ENCODE results near the gene STEAP1B. TPM values are rescaled to one million over a fixed set of nuclear protein-coding genes. Genes with fewer than 3 reads are reported as not detected.
"Not testable (repeated sequence)": the region's sequence is repeated elsewhere in the genome, so short reads cannot be mapped to it uniquely, and the experiment has no call there.

STEAP1B gene
- polyA plus RNA-seq, 2 donors, result 0.18 to 0.63 TPM

DNA sequence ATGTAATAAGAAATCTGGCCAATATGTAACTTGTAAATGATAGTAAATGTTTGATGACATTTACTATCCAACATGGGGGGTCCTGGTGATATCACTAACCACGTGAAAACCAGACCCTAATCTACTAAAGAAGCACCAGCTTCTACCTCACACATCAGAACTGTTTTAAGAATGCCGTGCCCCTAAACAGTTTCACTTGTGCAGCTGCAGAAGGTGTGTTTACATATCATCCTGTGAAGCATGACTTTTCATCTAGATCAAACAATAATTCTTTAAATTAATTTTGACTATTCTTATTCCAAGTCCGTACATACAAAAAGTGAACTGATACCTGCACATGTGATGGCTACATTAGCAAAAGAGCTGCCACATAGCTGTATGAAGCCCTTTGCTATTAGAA is 61.0 kb downstream of the STEAP1B start:
- H3K36me3 ChIP-seq (ENCODE audit: control insufficient read depth in 2 of 2, insufficient read depth in 2 of 2, low read length in 1 of 2), result no peaks in the 10 kb centered on the region
- 71 to 82% methylated on average over 3 of the region's 3 CpGs for WGBS, 2 donors
- H3K27ac ChIP-seq (ENCODE audit: low read depth in 2 of 2, low read length in 1 of 2), result no peak overlapping the region
- no peak overlapping the region for H3K4me3 ChIP-seq (ENCODE audit: low read depth in 1 of 2, low read length in 2 of 2)
- no peaks in the 10 kb centered on the region for H3K9me3 ChIP-seq (ENCODE audit: control insufficient read depth in 2 of 2, insufficient read depth in 1 of 2, low read depth in 1 of 2, low read length in 1 of 2)
- no peaks in the 10 kb centered on the region for H3K27me3 ChIP-seq (ENCODE audit: control insufficient read depth in 1 of 2, insufficient read depth in 2 of 2, low read length in 2 of 2)
- peaks cover 5 to 15% of the 10 kb centered on the region in 2 donors for H3K4me1 ChIP-seq (ENCODE audit: control insufficient read depth in 2 of 2, insufficient read depth in 2 of 2, low read length in 1 of 2)

DNA sequence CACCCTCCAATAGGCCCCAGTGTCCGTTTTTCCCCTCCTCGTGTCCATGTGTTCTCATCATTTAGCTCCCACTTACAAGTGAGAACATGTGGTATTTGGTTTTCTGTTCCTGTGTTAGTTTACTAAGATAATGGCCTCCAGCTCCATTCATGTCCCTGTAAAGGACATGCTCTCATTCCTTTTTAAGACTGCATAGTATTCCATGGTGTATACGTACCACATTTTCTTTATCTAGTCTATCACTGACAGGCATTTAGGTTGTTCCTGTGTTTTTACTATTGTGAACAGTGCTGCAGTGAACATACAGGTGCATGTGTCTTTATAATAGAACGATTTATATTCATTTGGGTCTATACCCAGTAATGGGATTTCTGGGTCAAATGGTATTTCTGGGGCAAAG is 63.4 kb downstream of the STEAP1B start:
- not testable (repeated sequence) for H3K9me3 ChIP-seq (ENCODE audit: control insufficient read depth in 2 of 2, insufficient read depth in 1 of 2, low read depth in 1 of 2, low read length in 1 of 2); H3K4me1 ChIP-seq (ENCODE audit: control insufficient read depth in 2 of 2, insufficient read depth in 2 of 2, low read length in 1 of 2); H3K27ac ChIP-seq (ENCODE audit: low read depth in 2 of 2, low read length in 1 of 2); H3K27me3 ChIP-seq (ENCODE audit: control insufficient read depth in 1 of 2, insufficient read depth in 2 of 2, low read length in 2 of 2); H3K36me3 ChIP-seq (ENCODE audit: control insufficient read depth in 2 of 2, insufficient read depth in 2 of 2, low read length in 1 of 2); H3K4me3 ChIP-seq (ENCODE audit: low read depth in 1 of 2, low read length in 2 of 2)
- WGBS, 2 donors, result 89 to 90% methylated on average over 4 of the region's 4 CpGs

DNA sequence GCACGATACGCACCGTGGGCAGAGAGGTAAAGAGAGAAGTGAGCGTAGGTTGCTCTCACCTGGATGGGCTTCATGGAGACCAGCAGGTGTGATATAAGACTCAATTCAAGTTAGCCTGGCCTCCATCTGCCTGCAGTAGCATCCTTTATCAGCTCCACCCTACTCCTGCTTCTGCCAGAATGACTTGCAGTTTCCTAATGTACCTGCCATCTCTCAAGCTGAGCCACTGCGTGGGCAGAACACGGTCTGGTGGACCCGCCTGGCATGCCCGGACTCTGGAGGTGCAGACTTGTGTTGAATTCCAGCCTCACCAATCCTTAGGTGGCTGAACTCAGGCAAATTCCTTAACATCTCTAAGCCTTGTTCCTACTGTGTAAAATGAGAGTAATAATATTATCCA is 64.3 kb downstream of the STEAP1B start:
- Histone ChIP-seq H3K27ac (ENCODE audit: low read depth in 2 of 2, low read length in 1 of 2) (no peak overlapping the region), H3K36me3 (ENCODE audit: control insufficient read depth in 2 of 2, insufficient read depth in 2 of 2, low read length in 1 of 2) (no peaks in the 10 kb centered on the region), H3K4me3 (ENCODE audit: low read depth in 1 of 2, low read length in 2 of 2) (no peak overlapping the region), H3K4me1 (ENCODE audit: control insufficient read depth in 2 of 2, insufficient read depth in 2 of 2, low read length in 1 of 2) (peaks cover 0 to 9% of the 10 kb centered on the region in 2 donors), H3K9me3 (ENCODE audit: control insufficient read depth in 2 of 2, insufficient read depth in 1 of 2, low read depth in 1 of 2, low read length in 1 of 2) (no peaks in the 10 kb centered on the region), H3K27me3 (ENCODE audit: control insufficient read depth in 1 of 2, insufficient read depth in 2 of 2, low read length in 2 of 2) (no peaks in the 10 kb centered on the region)
- WGBS, 2 donors, result 71 to 86% methylated on average over 8 of the region's 8 CpGs

DNA sequence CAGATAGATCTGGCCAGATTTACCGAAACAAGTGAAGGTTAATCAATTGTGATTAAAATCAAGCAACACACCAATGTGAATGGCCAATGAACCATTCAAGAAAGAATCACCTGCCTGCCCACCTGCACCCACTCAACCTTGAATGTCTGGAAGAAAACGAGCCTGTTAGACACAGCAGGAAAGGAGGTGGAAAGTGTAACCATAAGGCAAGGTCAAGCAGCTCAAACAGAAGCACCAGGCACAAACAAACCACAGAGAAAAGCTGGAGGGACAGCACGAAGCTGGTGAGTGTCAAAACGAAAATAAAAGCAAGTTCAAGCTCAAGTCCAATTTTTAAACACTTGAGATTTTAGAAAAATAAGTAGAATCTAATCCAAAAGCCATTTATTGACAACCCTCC is 64.9 kb downstream of the STEAP1B start:
- Histone ChIP-seq H3K4me3 (ENCODE audit: low read depth in 1 of 2, low read length in 2 of 2) (no peak overlapping the region), H3K4me1 (ENCODE audit: control insufficient read depth in 2 of 2, insufficient read depth in 2 of 2, low read length in 1 of 2) (peaks cover 0 to 9% of the 10 kb centered on the region in 2 donors), H3K36me3 (ENCODE audit: control insufficient read depth in 2 of 2, insufficient read depth in 2 of 2, low read length in 1 of 2) (no peaks in the 10 kb centered on the region), H3K27me3 (ENCODE audit: control insufficient read depth in 1 of 2, insufficient read depth in 2 of 2, low read length in 2 of 2) (no peaks in the 10 kb centered on the region), H3K27ac (ENCODE audit: low read depth in 2 of 2, low read length in 1 of 2) (no peak overlapping the region), H3K9me3 (ENCODE audit: control insufficient read depth in 2 of 2, insufficient read depth in 1 of 2, low read depth in 1 of 2, low read length in 1 of 2) (no peaks in the 10 kb centered on the region)
- 50 to 76% methylated on average over 4 of the region's 4 CpGs for WGBS, 2 donors

DNA sequence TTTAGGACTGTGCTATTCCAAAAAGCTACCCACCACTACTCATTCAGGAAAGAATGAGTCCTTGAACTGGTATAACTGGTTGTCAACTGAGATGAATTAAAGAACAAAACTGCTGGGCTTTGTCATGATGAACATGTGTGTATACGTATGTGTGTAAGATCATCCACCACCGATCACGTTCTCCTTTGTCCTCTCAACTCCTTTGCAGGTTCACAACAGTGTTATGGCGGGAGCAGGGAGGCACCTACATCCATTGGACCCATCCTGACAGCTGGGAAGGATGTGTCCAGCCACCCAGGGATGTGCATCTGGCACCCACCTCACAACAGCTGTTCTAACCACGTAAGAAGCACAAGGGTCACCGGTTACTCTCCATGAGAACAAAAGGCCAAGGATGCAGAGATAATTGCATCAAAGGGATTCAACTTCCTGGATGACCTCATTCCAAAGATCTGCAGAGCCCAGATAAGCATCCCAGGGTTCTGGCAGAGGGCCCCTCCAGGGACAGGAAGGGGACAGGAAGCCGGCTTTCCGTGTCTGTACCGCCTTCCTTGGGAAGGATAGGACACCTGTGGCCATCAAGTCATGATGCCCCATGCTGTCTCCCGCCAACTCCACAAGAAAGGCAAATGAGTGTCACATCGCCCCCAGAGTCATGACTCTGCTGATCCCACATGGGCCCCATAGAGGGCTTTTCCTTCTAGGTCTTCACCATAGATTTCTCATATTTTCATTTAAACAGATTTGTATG is 66.1 kb downstream of the STEAP1B start:
- H3K36me3 ChIP-seq (ENCODE audit: control insufficient read depth in 2 of 2, insufficient read depth in 2 of 2, low read length in 1 of 2), result no peaks in the 10 kb centered on the region
- H3K27me3 ChIP-seq (ENCODE audit: control insufficient read depth in 1 of 2, insufficient read depth in 2 of 2, low read length in 2 of 2), result no peaks in the 10 kb centered on the region
- H3K27ac ChIP-seq (ENCODE audit: low read depth in 2 of 2, low read length in 1 of 2), result peak overlapping the region; percentile 84 to 96
- no peak overlapping the region for H3K4me3 ChIP-seq (ENCODE audit: low read depth in 1 of 2, low read length in 2 of 2)
- 58 to 69% methylated on average over 11 of the region's 11 CpGs for WGBS, 2 donors
- H3K4me1 ChIP-seq (ENCODE audit: control insufficient read depth in 2 of 2, insufficient read depth in 2 of 2, low read length in 1 of 2), result peaks cover 0 to 9% of the 10 kb centered on the region in 2 donors
- H3K9me3 ChIP-seq (ENCODE audit: control insufficient read depth in 2 of 2, insufficient read depth in 1 of 2, low read depth in 1 of 2, low read length in 1 of 2), result no peaks in the 10 kb centered on the region

DNA sequence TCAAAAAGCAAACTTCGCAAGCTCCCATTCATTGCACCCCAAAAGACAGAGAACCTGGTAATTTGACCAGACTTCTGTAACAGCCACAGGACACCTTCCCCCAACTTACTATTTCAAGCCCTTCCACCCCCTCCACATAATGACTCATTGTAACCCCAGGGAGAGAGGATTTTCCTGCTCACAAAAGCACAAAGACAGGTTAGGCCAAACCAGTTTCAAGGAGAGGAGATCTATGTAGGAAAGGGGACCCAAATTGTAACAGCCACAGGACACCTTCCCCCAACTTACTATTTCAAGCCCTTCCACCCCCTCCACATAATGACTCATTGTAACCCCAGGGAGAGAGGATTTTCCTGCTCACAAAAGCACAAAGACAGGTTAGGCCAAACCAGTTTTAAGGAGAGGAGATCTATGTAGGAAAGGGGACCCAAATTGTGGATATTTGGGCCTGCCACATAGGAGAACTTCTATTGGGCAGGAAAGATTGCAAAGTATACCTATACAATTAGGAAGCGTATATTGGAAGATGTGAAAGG is 66.8 kb downstream of the STEAP1B start:
- not testable (repeated sequence) for H3K9me3 ChIP-seq (ENCODE audit: control insufficient read depth in 2 of 2, insufficient read depth in 1 of 2, low read depth in 1 of 2, low read length in 1 of 2); H3K4me3 ChIP-seq (ENCODE audit: low read depth in 1 of 2, low read length in 2 of 2); H3K4me1 ChIP-seq (ENCODE audit: control insufficient read depth in 2 of 2, insufficient read depth in 2 of 2, low read length in 1 of 2); H3K36me3 ChIP-seq (ENCODE audit: control insufficient read depth in 2 of 2, insufficient read depth in 2 of 2, low read length in 1 of 2); H3K27me3 ChIP-seq (ENCODE audit: control insufficient read depth in 1 of 2, insufficient read depth in 2 of 2, low read length in 2 of 2)
- WGBS, 2 donors, result 67 to 76% methylated on average over 2 of the region's 2 CpGs
- peak overlapping the region in 1 of 2 donors; percentile 86 for H3K27ac ChIP-seq (ENCODE audit: low read depth in 2 of 2, low read length in 1 of 2)

DNA sequence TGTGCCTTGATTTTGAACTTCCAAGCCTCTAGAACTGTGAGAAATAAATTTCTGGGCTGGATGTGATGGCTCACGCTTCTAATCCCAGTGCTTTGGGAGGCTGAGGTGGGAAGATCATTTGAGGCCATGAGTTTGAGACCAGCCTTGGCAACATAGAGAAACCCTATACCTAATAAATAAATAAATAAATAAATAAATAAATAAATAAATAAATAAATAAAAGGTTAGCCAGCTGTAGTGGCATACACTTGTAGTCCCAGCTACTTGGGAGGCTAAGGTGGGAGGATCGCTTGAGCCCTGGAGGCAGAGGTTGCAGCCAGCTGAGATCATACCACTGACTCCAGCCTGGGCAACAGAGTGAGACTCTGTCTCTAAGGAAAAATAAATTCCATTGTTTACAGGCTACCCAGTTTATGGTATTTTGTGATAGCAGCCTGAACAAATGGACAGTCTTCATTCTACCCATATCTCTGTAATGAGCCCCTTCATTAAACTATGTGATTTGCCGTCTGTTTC is 67.7 kb downstream of the STEAP1B start:
- H3K4me1 ChIP-seq (ENCODE audit: control insufficient read depth in 2 of 2, insufficient read depth in 2 of 2, low read length in 1 of 2), result peaks cover 0 to 9% of the 10 kb centered on the region in 2 donors
- H3K36me3 ChIP-seq (ENCODE audit: control insufficient read depth in 2 of 2, insufficient read depth in 2 of 2, low read length in 1 of 2), result no peaks in the 10 kb centered on the region
- no peaks in the 10 kb centered on the region for H3K27me3 ChIP-seq (ENCODE audit: control insufficient read depth in 1 of 2, insufficient read depth in 2 of 2, low read length in 2 of 2)
- no peaks in the 10 kb centered on the region for H3K9me3 ChIP-seq (ENCODE audit: control insufficient read depth in 2 of 2, insufficient read depth in 1 of 2, low read depth in 1 of 2, low read length in 1 of 2)
- no peak overlapping the region for H3K4me3 ChIP-seq (ENCODE audit: low read depth in 1 of 2, low read length in 2 of 2)
- peak overlapping the region in 1 of 2 donors; percentile 86 for H3K27ac ChIP-seq (ENCODE audit: low read depth in 2 of 2, low read length in 1 of 2)
- WGBS, 2 donors, result 95% methylated on average over 3 of the region's 3 CpGs

DNA sequence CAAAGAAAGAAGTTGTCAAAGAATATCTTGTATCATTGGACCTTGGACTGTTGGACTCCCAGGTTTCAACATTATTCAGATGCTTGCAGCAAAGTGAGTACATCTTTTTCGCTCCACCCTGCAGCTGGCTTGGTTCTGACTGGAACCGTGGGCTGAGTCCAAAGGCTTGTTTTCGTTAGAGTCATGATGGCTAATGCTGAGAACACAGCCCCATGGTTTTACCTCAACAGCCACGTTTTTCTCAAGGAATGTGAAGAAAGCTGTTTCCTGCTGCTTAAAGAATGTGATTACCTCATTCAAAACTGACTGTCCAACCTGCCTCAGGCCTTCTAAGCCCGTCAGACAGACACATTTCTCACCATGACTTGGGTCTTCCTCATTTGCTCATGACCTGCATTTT is 69.5 kb downstream of the STEAP1B start:
- H3K27me3 ChIP-seq (ENCODE audit: control insufficient read depth in 1 of 2, insufficient read depth in 2 of 2, low read length in 2 of 2), result no peaks in the 10 kb centered on the region
- 65 to 69% methylated on average over 5 of the region's 5 CpGs for WGBS, 2 donors

DNA sequence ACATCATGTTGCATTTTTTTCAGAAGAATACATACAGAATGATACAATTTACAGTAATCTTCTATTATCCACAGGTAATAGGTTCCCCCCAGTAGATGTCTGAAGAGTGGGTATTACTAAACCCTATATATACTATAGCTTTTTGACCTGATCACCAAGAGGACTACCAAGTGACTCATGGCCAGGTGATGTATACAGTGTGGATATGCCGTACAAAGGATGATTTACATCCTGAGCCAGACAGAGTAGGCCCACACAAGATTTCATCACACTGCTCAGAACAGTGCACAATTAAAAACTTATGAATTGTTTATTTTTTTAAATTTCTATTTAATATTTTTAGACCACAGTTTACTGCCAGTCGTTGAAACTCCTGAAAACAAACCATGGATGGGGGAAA is 70.6 kb downstream of the STEAP1B start:
- H3K9me3 ChIP-seq (ENCODE audit: control insufficient read depth in 2 of 2, insufficient read depth in 1 of 2, low read depth in 1 of 2, low read length in 1 of 2), result no peaks in the 10 kb centered on the region
- H3K27me3 ChIP-seq (ENCODE audit: control insufficient read depth in 1 of 2, insufficient read depth in 2 of 2, low read length in 2 of 2), result no peaks in the 10 kb centered on the region
- H3K27ac ChIP-seq (ENCODE audit: low read depth in 2 of 2, low read length in 1 of 2), result no peak overlapping the region
- WGBS, 2 donors, result 58 to 70% methylated on average over 2 of the region's 2 CpGs
- H3K4me1 ChIP-seq (ENCODE audit: control insufficient read depth in 2 of 2, insufficient read depth in 2 of 2, low read length in 1 of 2), result peaks cover 0 to 5% of the 10 kb centered on the region in 2 donors
- H3K4me3 ChIP-seq (ENCODE audit: low read depth in 1 of 2, low read length in 2 of 2), result no peak overlapping the region
- H3K36me3 ChIP-seq (ENCODE audit: control insufficient read depth in 2 of 2, insufficient read depth in 2 of 2, low read length in 1 of 2), result no peaks in the 10 kb centered on the region

More for the DNA sequence above, 69.5 kb downstream of the STEAP1B start:
- Histone ChIP-seq H3K9me3 (ENCODE audit: control insufficient read depth in 2 of 2, insufficient read depth in 1 of 2, low read depth in 1 of 2, low read length in 1 of 2) (no peaks in the 10 kb centered on the region), H3K27ac (ENCODE audit: low read depth in 2 of 2, low read length in 1 of 2) (peak overlapping the region in 1 of 2 donors; percentile 47), H3K36me3 (ENCODE audit: control insufficient read depth in 2 of 2, insufficient read depth in 2 of 2, low read length in 1 of 2) (no peaks in the 10 kb centered on the region), H3K4me1 (ENCODE audit: control insufficient read depth in 2 of 2, insufficient read depth in 2 of 2, low read length in 1 of 2) (peaks cover 0 to 5% of the 10 kb centered on the region in 2 donors), H3K4me3 (ENCODE audit: low read depth in 1 of 2, low read length in 2 of 2) (no peak overlapping the region)

DNA sequence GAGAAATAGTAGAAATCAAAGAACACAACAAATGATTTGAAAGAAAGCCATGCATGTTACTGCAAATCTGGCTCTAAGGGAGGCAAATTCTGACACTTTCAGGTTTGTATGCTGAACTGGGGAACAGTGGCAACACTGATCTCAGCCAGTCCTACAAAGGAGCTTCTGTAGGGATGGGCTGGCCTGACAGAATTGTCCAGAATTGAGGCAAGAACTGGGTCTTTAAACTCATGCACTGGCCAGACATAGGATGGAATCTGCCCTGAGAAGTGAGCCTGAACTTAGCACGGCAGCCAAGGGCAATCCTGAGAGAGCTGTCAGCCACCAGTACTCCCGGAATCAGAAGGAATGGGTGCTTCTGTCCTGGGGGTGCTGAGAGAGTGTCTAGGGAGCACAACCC is 72.1 kb downstream of the STEAP1B start:
- Histone ChIP-seq H3K27me3 (ENCODE audit: control insufficient read depth in 1 of 2, insufficient read depth in 2 of 2, low read length in 2 of 2) (no peaks in the 10 kb centered on the region), H3K9me3 (ENCODE audit: control insufficient read depth in 2 of 2, insufficient read depth in 1 of 2, low read depth in 1 of 2, low read length in 1 of 2) (no peaks in the 10 kb centered on the region), H3K36me3 (ENCODE audit: control insufficient read depth in 2 of 2, insufficient read depth in 2 of 2, low read length in 1 of 2) (no peaks in the 10 kb centered on the region), H3K27ac (ENCODE audit: low read depth in 2 of 2, low read length in 1 of 2) (peak overlapping the region in 1 of 2 donors; percentile 48), H3K4me1 (ENCODE audit: control insufficient read depth in 2 of 2, insufficient read depth in 2 of 2, low read length in 1 of 2) (no peaks in the 10 kb centered on the region), H3K4me3 (ENCODE audit: low read depth in 1 of 2, low read length in 2 of 2) (no peak overlapping the region)
- WGBS, 2 donors, result 88 to 98% methylated on average over 2 of the region's 2 CpGs

Data from esophagus (tissue), 2 donors.